Endothelial cell of umbilical vein (primary cell): ENCODE measurements around the gene ARMS2. TPM values are rescaled to one million over a fixed set of nuclear protein-coding genes. Genes with fewer than 3 reads are reported as not detected.

Source experiments
- BruUV-seq: library from RNA; stranded (reverse); fragments of 400-500 nt; replicated peaks from 2 replicates; lab custom pipeline; 2021; lab: Mats Ljungman, UMichigan
- CTCF ChIA-PET: fragments of 300-600, 350-600 bp; sonication (Branson Sonifier 250); formaldehyde crosslinking; loops from one replicate; lab custom pipeline; 2021; ENCODE audit warnings: antibody characterized with exemption, inconsistent platforms; lab: Charles Lee
- POLR2A ChIA-PET: fragments of 300-600, 350-600 bp; sonication (Branson Sonifier 250); formaldehyde crosslinking; loops from one replicate; lab custom pipeline; 2021; ENCODE audit warnings: antibody characterized with exemption, inconsistent platforms; lab: Charles Lee
- DNase-seq: peaks from one replicate; pipeline ENCODE4 v3.0.0-alpha.2; 2011; ENCODE audit warnings: low read depth, low spot score
- FAIRE-seq: peaks from 2 replicates; lab custom pipeline; 2011; peaks lifted over from hg19 to GRCh38; lab: Jason Lieb, UNC
- H2AFZ ChIP-seq: 2 replicates; pipeline ENCODE4 v1.6.0; 2012; ENCODE audit warnings: low read depth, low read length, control low read depth, inconsistent platforms
- H3K27ac ChIP-seq: 2 replicates; pipeline ENCODE4 v1.5.1; 2011; ENCODE audit warnings: low read depth, mild to moderate bottlenecking, control low read depth, low read length, moderate library complexity; ENCODE audit not compliant: insufficient read depth
- H3K27me3 ChIP-seq, 2 experiments: 2 replicates each; pipeline versions ENCODE4 v1.6.0 to v1.6.1; 2011; ENCODE audit warnings: low read length in 2 of 2, mixed read lengths in 1 of 2; ENCODE audit not compliant: control insufficient read depth in 2 of 2, insufficient read depth in 2 of 2
- H3K36me3 ChIP-seq, 2 experiments: 2 replicates in 1 of 2; 3 replicates in 1 of 2; pipeline ENCODE4 v1.5.1; 2011; ENCODE audit warnings: low read length in 2 of 2, mild to moderate bottlenecking in 1 of 2, moderate library complexity in 1 of 2; ENCODE audit not compliant: control insufficient read depth in 2 of 2, insufficient read depth in 2 of 2; ENCODE audit errors: extremely low read depth in 1 of 2
- H3K4me1 ChIP-seq: 3 replicates; pipeline ENCODE4 v1.5.1; 2011; ENCODE audit warnings: mild to moderate bottlenecking, low read length; ENCODE audit not compliant: control insufficient read depth, insufficient read depth; ENCODE audit errors: extremely low read depth
- H3K4me2 ChIP-seq: 2 replicates; pipeline ENCODE4 v1.6.1; 2011; ENCODE audit warnings: low read length, control low read depth, mixed read lengths; ENCODE audit not compliant: insufficient read depth
- H3K4me3 ChIP-seq, 3 experiments: fragments of 200-600 bp in 1 of 3; sonication (generic), shearing (Covaris generic) in 1 of 3; replicated peaks in 1 of 3; 2 replicates each; pipeline ENCODE4 v1.5.1; 2011 to 2016; ENCODE audit warnings: control low read depth in 3 of 3, low read length in 3 of 3, mild to moderate bottlenecking in 2 of 3, inconsistent platforms in 1 of 3, low read depth in 1 of 3, moderate library complexity in 1 of 3; ENCODE audit not compliant: insufficient read depth in 1 of 3
- H3K79me2 ChIP-seq: 2 replicates; pipeline ENCODE4 v1.6.0; 2012; ENCODE audit warnings: low read length, inconsistent platforms; ENCODE audit not compliant: control insufficient read depth, insufficient read depth
- H3K9ac ChIP-seq: replicated peaks from 2 replicates; pipeline ENCODE3; 2011; ENCODE audit warnings: low read length, control low read depth; ENCODE audit not compliant: insufficient read depth; ENCODE audit errors: extremely low read depth
- H3K9me1 ChIP-seq: replicated peaks from 3 replicates; pipeline ENCODE4 v1.6.0; 2011; ENCODE audit warnings: mild to moderate bottlenecking, low read length; ENCODE audit not compliant: control insufficient read depth, insufficient read depth; ENCODE audit errors: extremely low read depth
- H3K9me3 ChIP-seq: replicated peaks from 2 replicates; pipeline ENCODE4 v1.5.1; 2012; ENCODE audit warnings: low read length, inconsistent platforms; ENCODE audit not compliant: control insufficient read depth, insufficient read depth
- H4K20me1 ChIP-seq: replicated peaks from 2 replicates; pipeline ENCODE3; 2011; ENCODE audit warnings: mild to moderate bottlenecking, low read length; ENCODE audit not compliant: control insufficient read depth, insufficient read depth; ENCODE audit errors: extremely low read depth
- EZH2 ChIP-seq: IDR thresholded peaks from 2 replicates; pipeline ENCODE4 v1.6.1; 2012; ENCODE audit warnings: borderline replicate concordance, low read depth, mild to moderate bottlenecking, moderate library complexity, low read length, inconsistent platforms; ENCODE audit not compliant: severe bottlenecking
- FOS ChIP-seq: IDR thresholded peaks from 2 replicates; pipeline ENCODE4 v1.6.1; 2011; ENCODE audit warnings: mild to moderate bottlenecking, low read length, moderate library complexity, borderline replicate concordance; ENCODE audit not compliant: insufficient read depth
- GATA2 ChIP-seq: IDR thresholded peaks from 2 replicates; pipeline ENCODE4 v1.7.0; 2011; ENCODE audit warnings: low read depth, mild to moderate bottlenecking, moderate library complexity, mixed read lengths, low read length; ENCODE audit not compliant: insufficient read length, insufficient read depth
- JUN ChIP-seq: IDR thresholded peaks from 2 replicates; pipeline ENCODE4 v1.6.1; 2011; ENCODE audit warnings: borderline replicate concordance, low read depth; ENCODE audit not compliant: insufficient read length, insufficient read depth
- MYC ChIP-seq: IDR thresholded peaks from one replicate; pipeline ENCODE4 v1.6.1; 2011; ENCODE audit warnings: mild to moderate bottlenecking, low read depth, low read length
- POLR2A ChIP-seq: IDR thresholded peaks from 2 replicates; pipeline ENCODE4 v1.6.1; 2012; ENCODE audit warnings: low read depth, mild to moderate bottlenecking, control low read depth, low read length
- POLR2AphosphoS5 ChIP-seq: IDR thresholded peaks from 2 replicates; pipeline ENCODE4 v1.6.1; 2012; ENCODE audit warnings: low read depth, mild to moderate bottlenecking, control low read depth, low read length, moderate library complexity; ENCODE audit not compliant: insufficient read depth
- dilution Hi-C: fragments of 300-500 bp; cut with MboI; formaldehyde crosslinking; loops from one replicate; pipeline ENCODE4 v1.15.0; 2019; ENCODE audit warnings: low sequenced_read_pairs; ENCODE audit not compliant: extremely low pct_ligation_motif_present
- intact Hi-C: fragments of 100-400 bp; cut with micrococcal nuclease; formaldehyde crosslinking; loops from one replicate; pipeline ENCODE4 v1.10.0; 2022
- polyA plus RNA-seq, 4 experiments: library from polyadenylated mRNA; depleted of rRNA in 3 of 4; stranded (reverse) in 3 of 4; unstranded in 1 of 4; fragments of >200 nt; gene quantifications; 2 replicates each; pipeline versions ENCODE4 v1.2.1 to v1.2.3, GENCODE V29; 2011 to 2012; ENCODE audit warnings: missing spikeins in 1 of 4
- total RNA-seq: library from RNA; stranded (reverse); gene quantifications from 2 replicates; pipeline ENCODE4 v1.2.3, GENCODE V29; 2021
- TF ChIP-seq, protein P1 (sequence below): IDR thresholded peaks from 2 replicates; pipeline ENCODE4 v1.6.1; 2011; ENCODE audit not compliant: insufficient read depth, insufficient read length
- TF ChIP-seq, protein P2 (sequence below), 2 donors: IDR thresholded peaks; 1 replicate in 1 of 2; 2 replicates in 1 of 2; pipeline ENCODE4 v1.5.1; 2011; ENCODE audit warnings: low read length in 2 of 2, mild to moderate bottlenecking in 2 of 2, moderate library complexity in 2 of 2, control low read depth in 1 of 2, inconsistent platforms in 1 of 2, low read depth in 1 of 2; ENCODE audit not compliant: insufficient read depth in 1 of 2; ENCODE audit errors: extremely low read depth in 1 of 2

Gene ARMS2
- total and polyA plus RNA-seq, 2 donors (not counting 3 experiments of a cell fraction or from before 2014, with no cell fraction given) = not detected

DNA sequence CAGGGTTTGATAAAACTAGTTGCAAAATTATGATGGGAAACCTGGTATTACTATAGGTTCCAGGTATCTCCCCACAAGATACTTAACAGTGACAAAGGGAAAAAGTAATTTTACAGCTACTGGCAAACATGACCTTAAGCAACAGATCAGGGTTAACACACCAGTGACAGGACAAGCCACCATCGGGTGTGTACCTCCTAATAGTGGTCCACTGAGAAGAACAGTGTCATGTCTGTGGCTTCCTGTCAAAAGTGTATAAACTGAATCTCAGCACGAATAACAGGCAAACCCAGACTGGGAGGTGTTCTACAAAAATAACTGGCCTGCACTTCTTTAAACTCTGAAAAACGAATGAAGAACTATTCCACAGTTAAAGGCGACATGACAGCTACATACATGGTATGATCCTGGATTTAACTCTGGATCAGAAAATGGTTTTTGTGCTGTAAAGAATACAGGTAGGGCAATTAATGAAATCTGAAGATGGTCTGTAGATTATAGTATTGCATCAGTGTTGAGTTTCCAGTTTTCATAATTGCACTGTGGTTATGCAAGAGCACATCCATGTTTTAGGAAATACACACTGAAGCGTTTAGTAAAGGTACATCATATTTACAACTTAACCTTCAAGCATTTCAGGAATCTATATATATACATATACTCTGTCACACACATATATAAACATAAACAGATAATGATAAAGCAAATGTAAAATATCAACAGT is 32.0 kb upstream of the ARMS2 start:
- ChIA-PET CTCF (interaction anchor here (0.8 to 2.7 kb wide), 6 partner anchors 12 to 689 kb away, joined by 3 to 19 read pairs (median 4); no protein-coding TSS in a partner anchor), POLR2A (no interaction called here)
- H3K4me2 ChIP-seq = no peak overlapping the region
- no peaks in the 10 kb centered on the region for H3K9me1 ChIP-seq
- no peaks in the 10 kb centered on the region for H4K20me1 ChIP-seq
- H3K4me3 ChIP-seq = no peak overlapping the region
- H3K9ac ChIP-seq = no peak overlapping the region
- H2AFZ ChIP-seq = no peak overlapping the region
- no peak for DNase-seq
- no peak for TF ChIP-seq JUN
- TF ChIP-seq GATA2 = no peak
- no peak for TF ChIP-seq POLR2AphosphoS5
- TF ChIP-seq, protein P1, sequence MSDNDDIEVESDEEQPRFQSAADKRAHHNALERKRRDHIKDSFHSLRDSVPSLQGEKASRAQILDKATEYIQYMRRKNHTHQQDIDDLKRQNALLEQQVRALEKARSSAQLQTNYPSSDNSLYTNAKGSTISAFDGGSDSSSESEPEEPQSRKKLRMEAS = no peak
- no peak for TF ChIP-seq FOS
- no peak for TF ChIP-seq POLR2A
- no peak for TF ChIP-seq EZH2
- TF ChIP-seq, protein P2, sequence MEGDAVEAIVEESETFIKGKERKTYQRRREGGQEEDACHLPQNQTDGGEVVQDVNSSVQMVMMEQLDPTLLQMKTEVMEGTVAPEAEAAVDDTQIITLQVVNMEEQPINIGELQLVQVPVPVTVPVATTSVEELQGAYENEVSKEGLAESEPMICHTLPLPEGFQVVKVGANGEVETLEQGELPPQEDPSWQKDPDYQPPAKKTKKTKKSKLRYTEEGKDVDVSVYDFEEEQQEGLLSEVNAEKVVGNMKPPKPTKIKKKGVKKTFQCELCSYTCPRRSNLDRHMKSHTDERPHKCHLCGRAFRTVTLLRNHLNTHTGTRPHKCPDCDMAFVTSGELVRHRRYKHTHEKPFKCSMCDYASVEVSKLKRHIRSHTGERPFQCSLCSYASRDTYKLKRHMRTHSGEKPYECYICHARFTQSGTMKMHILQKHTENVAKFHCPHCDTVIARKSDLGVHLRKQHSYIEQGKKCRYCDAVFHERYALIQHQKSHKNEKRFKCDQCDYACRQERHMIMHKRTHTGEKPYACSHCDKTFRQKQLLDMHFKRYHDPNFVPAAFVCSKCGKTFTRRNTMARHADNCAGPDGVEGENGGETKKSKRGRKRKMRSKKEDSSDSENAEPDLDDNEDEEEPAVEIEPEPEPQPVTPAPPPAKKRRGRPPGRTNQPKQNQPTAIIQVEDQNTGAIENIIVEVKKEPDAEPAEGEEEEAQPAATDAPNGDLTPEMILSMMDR (IDR thresholded peaks at IDR 0.05; ENCODE audit: extremely low read depth in 1 of 2, insufficient read depth in 1 of 2, low read depth in 1 of 2, low read length in 2 of 2) = no peak
- no peak for TF ChIP-seq MYC
- dilution Hi-C loops (no loop called here), intact Hi-C loops (no loop called here)
- H3K27ac ChIP-seq = no peak overlapping the region
- H3K4me1 ChIP-seq = no peaks in the 10 kb centered on the region
- no peaks in the 10 kb centered on the region for H3K79me2 ChIP-seq
- FAIRE-seq = no peak
- no TSS peak for BruUV-seq
- no peaks in the 10 kb centered on the region for H3K27me3 ChIP-seq
- H3K36me3 ChIP-seq = peaks cover 2 to 15% of the 10 kb centered on the region in 2 experiments
- no peaks in the 10 kb centered on the region for H3K9me3 ChIP-seq
